ENCODE data around the gene ELAC1. TPM values are rescaled to one million over a fixed set of nuclear protein-coding genes. Genes with fewer than 3 reads are reported as not detected.
"Not testable (repeated sequence)": the region's sequence is repeated elsewhere in the genome, so short reads cannot be mapped to it uniquely, and the experiment has no call there.

Gene ELAC1
- total RNA-seq, 1 donor from 2014 or later, result 7.7 TPM

DNA sequence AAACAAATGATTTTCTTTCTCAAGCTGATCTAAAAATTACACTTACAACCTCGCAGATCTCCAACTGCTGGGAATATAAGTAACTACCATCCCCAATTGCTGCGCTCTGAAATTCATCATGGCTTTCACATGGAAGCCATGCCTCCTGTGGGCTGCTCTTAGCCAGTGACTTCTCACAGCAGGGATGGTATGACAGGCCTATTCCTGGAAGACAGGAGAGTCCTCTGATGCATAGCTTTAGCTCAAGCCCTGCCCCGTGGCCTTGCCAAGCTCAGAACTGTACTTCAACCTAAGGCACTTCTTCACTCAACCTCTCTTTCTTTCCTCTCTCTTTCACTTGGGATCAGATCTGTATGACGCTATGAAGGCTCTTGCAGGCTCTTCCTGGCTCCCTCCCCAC is 12.6 kb upstream of the ELAC1 start:
- DNase-seq (no peak), ATAC-seq (no peak)
- no peaks in the 10 kb centered on the region for H3K9me3 ChIP-seq
- TF ChIP-seq, protein P1, sequence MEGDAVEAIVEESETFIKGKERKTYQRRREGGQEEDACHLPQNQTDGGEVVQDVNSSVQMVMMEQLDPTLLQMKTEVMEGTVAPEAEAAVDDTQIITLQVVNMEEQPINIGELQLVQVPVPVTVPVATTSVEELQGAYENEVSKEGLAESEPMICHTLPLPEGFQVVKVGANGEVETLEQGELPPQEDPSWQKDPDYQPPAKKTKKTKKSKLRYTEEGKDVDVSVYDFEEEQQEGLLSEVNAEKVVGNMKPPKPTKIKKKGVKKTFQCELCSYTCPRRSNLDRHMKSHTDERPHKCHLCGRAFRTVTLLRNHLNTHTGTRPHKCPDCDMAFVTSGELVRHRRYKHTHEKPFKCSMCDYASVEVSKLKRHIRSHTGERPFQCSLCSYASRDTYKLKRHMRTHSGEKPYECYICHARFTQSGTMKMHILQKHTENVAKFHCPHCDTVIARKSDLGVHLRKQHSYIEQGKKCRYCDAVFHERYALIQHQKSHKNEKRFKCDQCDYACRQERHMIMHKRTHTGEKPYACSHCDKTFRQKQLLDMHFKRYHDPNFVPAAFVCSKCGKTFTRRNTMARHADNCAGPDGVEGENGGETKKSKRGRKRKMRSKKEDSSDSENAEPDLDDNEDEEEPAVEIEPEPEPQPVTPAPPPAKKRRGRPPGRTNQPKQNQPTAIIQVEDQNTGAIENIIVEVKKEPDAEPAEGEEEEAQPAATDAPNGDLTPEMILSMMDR (IDR thresholded peaks at IDR 0.05), result no peak
- H3K27me3 ChIP-seq (ENCODE audit: low read depth), result no peaks in the 10 kb centered on the region
- H3K36me3 ChIP-seq, result no peaks in the 10 kb centered on the region
- H3K4me1 ChIP-seq, result no peaks in the 10 kb centered on the region
- H3K27ac ChIP-seq, result no peak overlapping the region
- H3K4me3 ChIP-seq, result no peak overlapping the region
- intact Hi-C loops (cut with DNase I), result no loop called here

DNA sequence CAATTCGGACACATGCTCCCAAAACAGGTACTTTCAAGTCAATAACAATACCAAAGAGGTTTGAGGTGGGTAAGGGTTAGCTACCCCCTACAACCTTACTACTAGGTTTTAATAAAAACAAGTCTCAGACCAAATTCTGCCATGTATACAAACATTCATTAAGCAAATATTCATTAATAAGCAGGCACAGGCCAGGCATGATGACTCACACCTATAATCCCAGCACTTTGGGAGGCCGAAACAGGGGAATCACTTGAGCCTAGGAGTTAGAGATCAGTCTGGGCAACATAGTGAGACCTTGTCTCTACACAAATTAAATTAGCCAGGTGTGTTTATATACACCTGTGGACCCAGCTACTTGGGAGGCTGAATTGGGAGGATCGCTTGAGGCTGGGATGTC is 11.7 kb upstream of the ELAC1 start:
- intact Hi-C loops (cut with DNase I), result no loop called here
- DNase-seq (no peak), ATAC-seq (no peak)
- H3K36me3 ChIP-seq, result no peaks in the 10 kb centered on the region
- TF ChIP-seq, protein P1 (IDR thresholded peaks at IDR 0.05), result no peak
- peaks cover under 1% of the 10 kb centered on the region for H3K9me3 ChIP-seq
- H3K27me3 ChIP-seq (ENCODE audit: low read depth), result no peaks in the 10 kb centered on the region
- H3K4me1 ChIP-seq, result no peaks in the 10 kb centered on the region
- H3K27ac ChIP-seq, result no peak overlapping the region
- H3K4me3 ChIP-seq, result no peak overlapping the region

DNA sequence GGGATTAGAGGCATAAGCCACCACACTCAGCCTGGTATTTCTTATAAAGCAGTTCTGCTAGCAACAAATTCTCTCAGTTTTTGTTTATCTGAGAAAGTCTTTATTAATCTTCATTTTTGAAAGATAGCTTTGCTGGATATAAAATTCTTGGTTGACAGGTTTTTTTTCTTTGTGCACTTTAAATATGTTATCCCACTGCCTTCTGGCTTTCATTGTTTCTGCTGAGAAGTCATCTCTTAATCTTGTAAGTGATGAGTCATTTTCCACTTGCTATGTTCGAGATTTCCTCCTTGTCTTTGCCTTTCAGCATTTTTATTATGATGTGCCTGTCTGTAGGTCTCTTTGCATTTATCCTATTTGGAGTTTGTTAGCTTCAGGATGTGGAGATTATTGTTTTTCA is 5.9 kb upstream of the ELAC1 start:
- DNase-seq (no peak), ATAC-seq (no peak)
- Histone ChIP-seq H3K27ac (no peak overlapping the region), H3K9me3 (peaks cover 20% of the 10 kb centered on the region), H3K4me3 (no peak overlapping the region), H3K36me3 (no peaks in the 10 kb centered on the region), H3K27me3 (ENCODE audit: low read depth) (no peaks in the 10 kb centered on the region), H3K4me1 (no peaks in the 10 kb centered on the region)
- TF ChIP-seq, protein P1 (IDR thresholded peaks at IDR 0.05), result no peak
- intact Hi-C loops (cut with DNase I), result no loop called here

DNA sequence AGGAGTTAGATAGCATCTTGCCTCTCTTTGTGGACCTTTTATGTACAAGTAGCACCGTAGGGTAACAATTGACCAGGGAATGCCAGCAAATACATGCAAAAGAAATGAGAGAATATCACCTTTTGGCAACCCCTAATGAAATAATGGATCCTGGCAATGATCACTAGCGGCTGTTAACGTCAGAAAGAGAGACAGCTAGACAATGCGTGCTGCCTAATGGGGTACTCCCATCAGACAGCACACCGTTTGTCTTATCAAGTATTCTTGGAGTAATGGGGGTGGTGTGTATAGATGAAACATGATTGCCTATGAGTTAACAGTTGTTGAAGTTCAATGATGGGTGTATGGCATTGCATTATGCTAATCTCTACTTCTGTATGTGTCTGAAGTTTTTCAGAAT is 1.6 kb downstream of the ELAC1 start:
- Histone ChIP-seq H3K4me1 (peaks cover 17% of the 10 kb centered on the region), H3K4me3 (no peak overlapping the region), H3K27ac (no peak overlapping the region)

DNA sequence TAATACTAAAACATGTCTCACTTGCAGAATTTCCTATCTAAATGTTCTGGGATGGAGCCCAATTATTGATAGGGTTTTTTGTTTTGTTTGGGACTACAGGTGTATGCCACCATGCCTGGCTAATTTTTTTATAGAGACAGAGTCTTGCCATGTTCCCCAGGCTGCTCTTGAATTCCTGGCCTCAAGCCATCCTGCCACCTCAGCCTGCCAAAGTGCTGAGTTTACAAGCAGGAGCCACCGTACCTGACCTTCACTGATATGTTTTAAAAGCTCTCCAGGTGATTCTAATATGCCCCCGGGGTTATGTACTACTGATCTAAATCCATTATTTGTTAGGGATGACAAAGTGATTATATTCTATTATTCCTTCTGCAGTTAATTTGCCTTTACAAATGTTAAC is 2.2 kb downstream of the ELAC1 start:
- Histone ChIP-seq H3K9me3 (no peaks in the 10 kb centered on the region), H3K4me3 (no peak overlapping the region), H3K4me1 (peaks cover 17% of the 10 kb centered on the region), H3K27ac (no peak overlapping the region), H3K27me3 (ENCODE audit: low read depth) (no peaks in the 10 kb centered on the region), H3K36me3 (peaks cover 7% of the 10 kb centered on the region)
- intact Hi-C loops (cut with DNase I), result no loop called here
- TF ChIP-seq, protein P1 (IDR thresholded peaks at IDR 0.05), result no peak
- DNase-seq (peak; percentile 67), ATAC-seq (no peak)

More for the DNA sequence above, 1.6 kb downstream of the ELAC1 start:
- Histone ChIP-seq H3K36me3 (peaks cover 1% of the 10 kb centered on the region), H3K9me3 (no peaks in the 10 kb centered on the region), H3K27me3 (ENCODE audit: low read depth) (no peaks in the 10 kb centered on the region)
- no peak for ATAC-seq
- no peak for DNase-seq
- TF ChIP-seq, protein P1 (IDR thresholded peaks at IDR 0.05), result no peak
- intact Hi-C loops (cut with DNase I), result no loop called here

DNA sequence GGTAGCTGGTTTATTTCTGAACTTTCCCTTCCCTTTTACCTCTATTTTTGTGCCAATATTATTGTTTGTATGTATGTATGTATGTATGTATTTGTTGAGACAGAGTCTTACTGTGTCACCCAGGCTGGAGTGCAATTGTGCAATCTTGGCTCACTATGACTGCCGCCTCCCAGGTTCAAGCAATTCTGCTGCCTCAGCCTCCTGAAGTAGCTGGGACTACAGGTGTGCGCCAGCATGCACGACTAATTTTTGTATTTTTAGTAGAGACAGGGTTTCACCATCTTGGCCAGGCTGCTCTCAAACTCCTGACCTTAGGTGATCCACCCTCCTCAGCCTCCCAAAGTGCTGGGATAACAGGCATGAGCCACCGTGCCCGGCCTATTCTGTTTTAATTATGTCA is 4.6 kb downstream of the ELAC1 start:
- intact Hi-C loops (cut with DNase I); ATAC-seq; H3K9me3 ChIP-seq; H3K4me3 ChIP-seq; DNase-seq; H3K27ac ChIP-seq; H3K27me3 ChIP-seq (ENCODE audit: low read depth): not testable (repeated sequence)
- Histone ChIP-seq H3K4me1 (peaks cover 17% of the 10 kb centered on the region), H3K36me3 (peaks cover 31% of the 10 kb centered on the region)
